Anterior cingulate cortex (tissue), 58 donors: Measurements from ENCODE around the gene GATAD2A.
"Not testable (repeated sequence)": the region's sequence is repeated elsewhere in the genome, so short reads cannot be mapped to it uniquely, and the experiment has no call there.

Experiments
- DNase-seq, 58 donors: peaks; one replicate each; lab custom pipeline; 2025; lab: John Stamatoyannopoulos, UW

The GATAD2A gene

GRCh38 chr19:19460761-19461265 lies 55.3 kb downstream of the GATAD2A start:
- DNase-seq: peak in 27 of 58 donors; percentile 10 to 65 (median 32)

- no peak for DNase-seq
Measured at GRCh38 chr19:19461306-19461670, 55.8 kb downstream of the GATAD2A start.

GRCh38 chr19:19461671-19462622 lies 56.5 kb downstream of the GATAD2A start:
- peak in 7 of 58 donors; percentile 14 to 70 (median 21) for DNase-seq

GRCh38 chr19:19463348-19464117 lies 58.1 kb downstream of the GATAD2A start:
- DNase-seq: peak in 3 of 58 donors; percentile 16 to 20 (median 17)

- DNase-seq: peak in 7 of 58 donors; percentile 15 to 44 (median 21)
Measured at GRCh38 chr19:19464339-19465098, 59.0 kb downstream of the GATAD2A start.

GRCh38 chr19:19465436-19466070 lies 60.1 kb downstream of the GATAD2A start:
- no peak for DNase-seq

- no peak for DNase-seq
Measured at GRCh38 chr19:19466201-19466600, 60.7 kb downstream of the GATAD2A start.

GRCh38 chr19:19468424-19469050 lies 63.1 kb downstream of the GATAD2A start:
- DNase-seq: no peak

- DNase-seq: no peak
Measured at GRCh38 chr19:19470579-19470978, 65.1 kb downstream of the GATAD2A start.

- DNase-seq: no peak
Measured at GRCh38 chr19:19471682-19472081, 66.2 kb downstream of the GATAD2A start.

GRCh38 chr19:19472106-19472505 lies 66.6 kb downstream of the GATAD2A start:
- DNase-seq: not testable (repeated sequence)

GRCh38 chr19:19475015-19475765 lies 69.7 kb downstream of the GATAD2A start:
- DNase-seq: no peak

- DNase-seq: no peak
Measured at GRCh38 chr19:19475849-19476828, 70.7 kb downstream of the GATAD2A start.

GRCh38 chr19:19477705-19478383 lies 72.4 kb downstream of the GATAD2A start:
- DNase-seq: no peak

GRCh38 chr19:19480688-19481087 lies 75.2 kb downstream of the GATAD2A start:
- no peak for DNase-seq

- DNase-seq: no peak
Measured at GRCh38 chr19:19482809-19483596, 77.5 kb downstream of the GATAD2A start.
